GM10266 (cell line): ENCODE data around the gene ADNP.

Source experiments
- DNase-seq: peaks from one replicate; pipeline ENCODE4 v3.0.0; 2012; ENCODE audit errors: extremely low spot score
- CTCF ChIP-seq: IDR thresholded peaks from 2 replicates; pipeline ENCODE4 v1.5.1; 2012; ENCODE audit warnings: mild to moderate bottlenecking, low read depth; ENCODE audit not compliant: control insufficient read depth, insufficient read depth; ENCODE audit errors: missing control alignments

The ADNP gene

GRCh38 chr20:50953821-50954220 lies 22.6 kb upstream of the ADNP start:
- TF ChIP-seq CTCF = no peak
- DNase-seq = no peak

DNA sequence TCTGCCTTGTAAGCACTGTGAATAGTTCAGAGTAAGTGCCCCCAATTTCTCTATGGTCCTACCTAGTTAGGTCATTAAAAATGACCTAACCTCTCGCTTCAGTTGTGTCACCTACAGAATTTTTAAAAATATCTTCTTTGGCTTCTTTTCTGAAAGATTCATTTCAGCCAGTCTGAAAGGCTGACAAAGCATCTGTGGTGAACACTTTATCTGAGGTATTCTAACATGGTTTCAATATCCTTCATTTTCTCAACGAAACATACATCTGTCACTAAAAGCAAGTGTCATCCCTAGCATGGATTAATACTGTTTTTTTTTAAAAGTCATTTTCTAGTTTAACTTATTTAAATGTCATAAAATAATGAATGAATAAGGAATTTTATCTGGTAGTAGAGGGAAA lies 22.0 kb upstream of the ADNP start:
- TF ChIP-seq CTCF = no peak
- DNase-seq = no peak

- no peak for TF ChIP-seq CTCF
- no peak for DNase-seq
Measured at GRCh38 chr20:50948132-50948785, 17.0 kb upstream of the ADNP start.

DNA sequence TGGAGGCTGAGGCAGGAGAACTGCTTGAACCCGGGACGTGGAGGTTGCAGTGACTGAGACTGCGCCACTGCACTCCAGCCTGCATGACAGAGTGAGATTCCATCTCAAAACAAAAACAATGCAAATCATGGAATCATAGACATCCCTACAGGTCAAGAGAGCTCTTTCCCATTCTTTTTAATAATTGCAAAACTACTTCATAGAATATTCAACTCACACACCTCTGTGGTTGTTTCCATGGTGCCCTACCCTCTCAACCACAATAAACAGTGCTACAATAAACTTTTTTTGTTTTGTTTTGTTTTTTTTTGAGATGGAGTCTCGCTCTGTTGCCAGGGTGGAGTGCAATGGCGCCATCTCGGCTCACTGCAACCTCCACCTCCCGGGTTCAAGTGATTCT lies 11.8 kb upstream of the ADNP start:
- no peak for DNase-seq
- no peak for TF ChIP-seq CTCF

GRCh38 chr20:50933589-50933988 lies 2.4 kb upstream of the ADNP start:
- TF ChIP-seq CTCF = no peak
- no peak for DNase-seq

GRCh38 chr20:50932691-50933280 lies 1.5 kb upstream of the ADNP start:
- no peak for DNase-seq
- no peak for TF ChIP-seq CTCF

- no peak for TF ChIP-seq CTCF
- DNase-seq = no peak
Measured at GRCh38 chr20:50932016-50932485, 814 bp upstream of the ADNP start.
